Activated CD8-positive, alpha-beta T cell treated with anti-CD3 and anti-CD28 coated beads, Interleukin-2, amount 10 ng/mL, durations not matched to agents 7 days and 5 days (primary cell): ENCODE results near the gene HPCAL4. TPM values are rescaled to one million over a fixed set of nuclear protein-coding genes. Genes with fewer than 3 reads are reported as not detected.

Experiments used
- ATAC-seq: fragments of 150-1000 bp; cut with Tn5 transposase; one replicate; pipeline ENCODE4 v1.10.0; 2021; ENCODE audit warnings: moderate library complexity
- CTCF ChIA-PET: fragments of 350-600 bp; sonication (Branson Sonifier 250); formaldehyde crosslinking; loops from one replicate; lab custom pipeline; 2021; ENCODE audit warnings: antibody characterized with exemption; lab: Charles Lee
- POLR2A ChIA-PET: fragments of 350-600 bp; sonication (Branson Sonifier 250); formaldehyde crosslinking; loops from one replicate; lab custom pipeline; 2021; ENCODE audit warnings: antibody characterized with exemption; lab: Charles Lee
- DNase-seq: peaks from one replicate; pipeline ENCODE4 v3.0.0-alpha.2; 2020
- H3K27ac Mint-ChIP-seq: one replicate; pipeline ENCODE4 v1.8.0; 2021; ENCODE audit warnings: mild to moderate bottlenecking, mixed read lengths
- H3K27me3 Mint-ChIP-seq: one replicate; pipeline ENCODE4 v1.8.0; 2021; ENCODE audit warnings: low read depth, mixed read lengths
- H3K36me3 Mint-ChIP-seq: one replicate; pipeline ENCODE4 v1.8.0; 2021; ENCODE audit warnings: low read depth, mixed read lengths
- H3K4me1 Mint-ChIP-seq: one replicate; pipeline ENCODE4 v1.8.0; 2021; ENCODE audit warnings: low read depth, mixed read lengths
- H3K4me3 Mint-ChIP-seq: one replicate; pipeline ENCODE4 v1.8.0; 2021; ENCODE audit warnings: mild to moderate bottlenecking, mixed read lengths
- H3K9me3 Mint-ChIP-seq: one replicate; pipeline ENCODE4 v1.8.0; 2022; ENCODE audit warnings: mixed read lengths; ENCODE audit not compliant: insufficient read depth
- total RNA-seq, 2 experiments: library from RNA; stranded (reverse); gene quantifications; one replicate each; pipeline ENCODE4 v1.2.3, GENCODE V29; 2021

The HPCAL4 gene
- total RNA-seq, 2 experiments from 2014 or later = 0.47 to 0.55 TPM

GRCh38 chr1:39662861-39663260, 28.4 kb downstream of the HPCAL4 start:
- Mint-ChIP-seq H3K36me3 (no peaks in the 10 kb centered on the region), H3K4me3 (no peak overlapping the region), H3K4me1 (peaks cover 21% of the 10 kb centered on the region), H3K27me3 (peaks cover 3% of the 10 kb centered on the region), H3K27ac (no peak overlapping the region), H3K9me3 (no peaks in the 10 kb centered on the region)
- POLR2A ChIA-PET = no interaction called here
- no peak for DNase-seq
- no peak for ATAC-seq
- CTCF ChIA-PET = interaction anchor here (1.6 kb wide), 1 partner anchor 57 kb away, joined by 3 read pairs; no protein-coding TSS in a partner anchor

- H3K4me1 Mint-ChIP-seq = peaks cover 5% of the 10 kb centered on the region
- no peaks in the 10 kb centered on the region for H3K9me3 Mint-ChIP-seq
- H3K4me3 Mint-ChIP-seq = no peak overlapping the region
- POLR2A ChIA-PET = no interaction called here
- no peak for DNase-seq
- CTCF ChIA-PET = interaction anchor here (1.2 to 9.8 kb wide), 8 partner anchors 11 to 83 kb away, joined by 3 to 295 read pairs (median 22); partner anchors contain the start of gene NT5C1A
- no peaks in the 10 kb centered on the region for H3K36me3 Mint-ChIP-seq
- H3K27me3 Mint-ChIP-seq = peaks cover 3% of the 10 kb centered on the region
- H3K27ac Mint-ChIP-seq = no peak overlapping the region
- ATAC-seq = no peak
Measured at GRCh38 chr1:39659538-39659937, 31.7 kb downstream of the HPCAL4 start.

GRCh38 chr1:39659110-39659509, 32.1 kb downstream of the HPCAL4 start:
- Mint-ChIP-seq H3K27me3 (peaks cover 6% of the 10 kb centered on the region), H3K4me3 (no peak overlapping the region), H3K4me1 (peaks cover 5% of the 10 kb centered on the region), H3K27ac (no peak overlapping the region), H3K9me3 (no peaks in the 10 kb centered on the region), H3K36me3 (no peaks in the 10 kb centered on the region)
- ATAC-seq (no peak), DNase-seq (no peak)
- ChIA-PET POLR2A (no interaction called here), CTCF (interaction anchor here (0.8 to 9.8 kb wide), 33 partner anchors 11 to 560 kb away, joined by 3 to 295 read pairs (median 8); partner anchors contain the start of genes HPCAL4, NT5C1A and PPIE)

GRCh38 chr1:39657923-39658485, 33.2 kb downstream of the HPCAL4 start:
- peak overlapping the region; percentile 43 for H3K4me3 Mint-ChIP-seq
- peak overlapping the region; percentile 58 for H3K27ac Mint-ChIP-seq
- ChIA-PET POLR2A (interaction anchor here (0.8 to 1.0 kb wide), 2 partner anchors 8 to 80 kb away, joined by 3 to 4 read pairs; no protein-coding TSS in a partner anchor), CTCF (interaction anchor here (0.7 to 9.8 kb wide), 55 partner anchors 10 to 559 kb away, joined by 3 to 295 read pairs (median 5); partner anchors contain the start of genes HPCAL4, NT5C1A and PPIE)
- peaks cover 15% of the 10 kb centered on the region for H3K4me1 Mint-ChIP-seq
- no peaks in the 10 kb centered on the region for H3K36me3 Mint-ChIP-seq
- H3K27me3 Mint-ChIP-seq = peaks cover 10% of the 10 kb centered on the region
- ATAC-seq (peak; percentile 82), DNase-seq (peak; percentile 75)
- H3K9me3 Mint-ChIP-seq = no peaks in the 10 kb centered on the region

GRCh38 chr1:39657402-39657801, 33.8 kb downstream of the HPCAL4 start:
- Mint-ChIP-seq H3K36me3 (no peaks in the 10 kb centered on the region), H3K27ac (no peak overlapping the region), H3K4me1 (peaks cover 15% of the 10 kb centered on the region), H3K27me3 (peaks cover 10% of the 10 kb centered on the region), H3K4me3 (no peak overlapping the region), H3K9me3 (no peaks in the 10 kb centered on the region)
- no peak for DNase-seq
- ChIA-PET POLR2A (interaction anchor here (0.8 kb wide), 1 partner anchor 9 kb away, joined by 4 read pairs; no protein-coding TSS in a partner anchor), CTCF (interaction anchor here (0.7 to 9.8 kb wide), 43 partner anchors 9 to 465 kb away, joined by 3 to 295 read pairs (median 7); partner anchors contain the start of genes HPCAL4, NT5C1A and PPIE)
- no peak for ATAC-seq

GRCh38 chr1:39656391-39656790, 34.8 kb downstream of the HPCAL4 start:
- peaks cover 10% of the 10 kb centered on the region for H3K27me3 Mint-ChIP-seq
- DNase-seq = no peak
- H3K27ac Mint-ChIP-seq = no peak overlapping the region
- no peak for ATAC-seq
- ChIA-PET POLR2A (no interaction called here), CTCF (interaction anchor here (2.4 to 9.8 kb wide), 7 partner anchors 8 to 73 kb away, joined by 11 to 295 read pairs (median 23); partner anchors contain the start of gene NT5C1A)
- no peaks in the 10 kb centered on the region for H3K9me3 Mint-ChIP-seq
- no peak overlapping the region for H3K4me3 Mint-ChIP-seq
- H3K4me1 Mint-ChIP-seq = peaks cover 15% of the 10 kb centered on the region
- no peaks in the 10 kb centered on the region for H3K36me3 Mint-ChIP-seq

GRCh38 chr1:39655578-39656268, 35.5 kb downstream of the HPCAL4 start:
- no peaks in the 10 kb centered on the region for H3K36me3 Mint-ChIP-seq
- H3K9me3 Mint-ChIP-seq = no peaks in the 10 kb centered on the region
- H3K27ac Mint-ChIP-seq = no peak overlapping the region
- POLR2A ChIA-PET = no interaction called here
- H3K4me1 Mint-ChIP-seq = peaks cover 15% of the 10 kb centered on the region
- H3K4me3 Mint-ChIP-seq = no peak overlapping the region
- peaks cover 10% of the 10 kb centered on the region for H3K27me3 Mint-ChIP-seq
- ATAC-seq = no peak
- CTCF ChIA-PET = interaction anchor here (1.0 to 9.8 kb wide), 5 partner anchors 8 to 69 kb away, joined by 3 to 295 read pairs (median 48); partner anchors contain the start of gene NT5C1A
- no peak for DNase-seq

- Mint-ChIP-seq H3K36me3 (no peaks in the 10 kb centered on the region), H3K9me3 (no peaks in the 10 kb centered on the region), H3K4me3 (no peak overlapping the region), H3K27ac (no peak overlapping the region), H3K27me3 (peaks cover 8% of the 10 kb centered on the region), H3K4me1 (peaks cover 15% of the 10 kb centered on the region)
- DNase-seq = no peak
- ChIA-PET CTCF (interaction anchor here (0.9 to 9.8 kb wide), 12 partner anchors 10 to 66 kb away, joined by 3 to 295 read pairs (median 4); partner anchors contain the start of genes HPCAL4 and NT5C1A), POLR2A (no interaction called here)
- no peak for ATAC-seq
Measured at GRCh38 chr1:39654291-39654690, 36.9 kb downstream of the HPCAL4 start.

GRCh38 chr1:39653546-39654031, 37.6 kb downstream of the HPCAL4 start:
- POLR2A ChIA-PET = interaction anchor here (0.7 kb wide), 1 partner anchor 47 kb away, joined by 3 read pairs; no protein-coding TSS in a partner anchor
- Mint-ChIP-seq H3K36me3 (no peaks in the 10 kb centered on the region), H3K9me3 (no peaks in the 10 kb centered on the region), H3K4me3 (no peak overlapping the region), H3K27me3 (peaks cover 8% of the 10 kb centered on the region), H3K4me1 (peaks cover 15% of the 10 kb centered on the region), H3K27ac (no peak overlapping the region)
- CTCF ChIA-PET = interaction anchor here (0.7 to 9.8 kb wide), 14 partner anchors 8 to 73 kb away, joined by 3 to 295 read pairs (median 4); partner anchors contain the start of gene NT5C1A
- DNase-seq (peak; percentile 84), ATAC-seq (peak; percentile 77)

- no peaks in the 10 kb centered on the region for H3K36me3 Mint-ChIP-seq
- H3K27me3 Mint-ChIP-seq = peaks cover 8% of the 10 kb centered on the region
- no peak overlapping the region for H3K27ac Mint-ChIP-seq
- POLR2A ChIA-PET = no interaction called here
- no peaks in the 10 kb centered on the region for H3K9me3 Mint-ChIP-seq
- CTCF ChIA-PET = interaction anchor here (0.9 to 9.8 kb wide), 5 partner anchors 18 to 72 kb away, joined by 3 to 295 read pairs (median 9); partner anchors contain the start of gene NT5C1A
- no peak overlapping the region for H3K4me3 Mint-ChIP-seq
- H3K4me1 Mint-ChIP-seq = peaks cover 11% of the 10 kb centered on the region
- DNase-seq (no peak), ATAC-seq (no peak)
Measured at GRCh38 chr1:39652554-39652953, 38.7 kb downstream of the HPCAL4 start.

GRCh38 chr1:39652105-39652504, 39.1 kb downstream of the HPCAL4 start:
- ChIA-PET CTCF (interaction anchor here (9.8 kb wide), 2 partner anchors 18 to 44 kb away, joined by 230 to 295 read pairs; partner anchors contain the start of gene NT5C1A), POLR2A (no interaction called here)
- H3K27ac Mint-ChIP-seq = no peak overlapping the region
- peaks cover 8% of the 10 kb centered on the region for H3K27me3 Mint-ChIP-seq
- H3K4me1 Mint-ChIP-seq = peaks cover 10% of the 10 kb centered on the region
- no peak for ATAC-seq
- no peaks in the 10 kb centered on the region for H3K9me3 Mint-ChIP-seq
- H3K36me3 Mint-ChIP-seq = no peaks in the 10 kb centered on the region
- no peak for DNase-seq
- H3K4me3 Mint-ChIP-seq = no peak overlapping the region
